Esophagus squamous epithelium (tissue), 4 donors: Measurements from ENCODE around the gene KRTAP10-1.

Experiments
- CTCF ChIP-seq, 6 experiments: fragments of 450-650 bp in 4 of 6; fragments of 200-600 bp in 2 of 6; sonication (generic) in 2 of 6; IDR thresholded peaks; one replicate each; pipeline ENCODE4 v1.5.1; 2016 to 2019; ENCODE audit warnings: antibody characterized with exemption in 6 of 6, mild to moderate bottlenecking in 4 of 6, moderate library complexity in 4 of 6
- POLR2A ChIP-seq, 4 donors: fragments of 450-650 bp; IDR thresholded peaks; one replicate each; pipeline ENCODE4 v1.6.1; 2017; ENCODE audit warnings: antibody characterized with exemption in 4 of 4, mild to moderate bottlenecking in 4 of 4, moderate library complexity in 3 of 4

GRCh38 chr21:44556879-44557278, 16.9 kb upstream of the KRTAP10-1 start:
- TF ChIP-seq POLR2A (IDR thresholded peaks at IDR 0.05) (no peak), CTCF (IDR thresholded peaks at IDR 0.05) (no peak)
